Prostate gland (tissue), 2 donors: ENCODE results near the gene HNRNPF. TPM values are rescaled to one million over a fixed set of nuclear protein-coding genes. Genes with fewer than 3 reads are reported as not detected.

ENCODE experiments used
- DNase-seq: peaks from one replicate; pipeline ENCODE4 v3.0.0-alpha.2; 2019; ENCODE audit warnings: low spot score
- H3K27ac ChIP-seq, 2 donors: fragments of 200-600 bp; sonication (generic); 2 replicates each; pipeline ENCODE4 v1.5.1; 2017 to 2019
- H3K27me3 ChIP-seq: fragments of 200-600 bp; sonication (generic); replicated peaks from 2 replicates; pipeline ENCODE4 v1.5.1; 2019; ENCODE audit not compliant: insufficient read depth
- H3K36me3 ChIP-seq, 2 donors: fragments of 200-600 bp; sonication (generic); 1 replicate in 1 of 2; 2 replicates in 1 of 2; pipeline versions ENCODE4 v1.5.1 to v1.8.1; 2017 to 2019
- H3K4me1 ChIP-seq: fragments of 200-600 bp; sonication (generic); replicated peaks from 2 replicates; pipeline ENCODE4 v1.5.1; 2019
- H3K4me3 ChIP-seq, 2 donors: fragments of 200-600 bp; sonication (generic); 2 replicates each; pipeline ENCODE4 v1.5.1; 2017 to 2019
- H3K9me3 ChIP-seq: fragments of 200-600 bp; sonication (generic); 2 replicates; pipeline ENCODE4 v1.5.1; 2017
- POLR2A ChIP-seq: fragments of 450-650 bp; IDR thresholded peaks from one replicate; pipeline ENCODE4 v1.6.1; 2016; ENCODE audit warnings: antibody characterized with exemption, mild to moderate bottlenecking
- POLR2AphosphoS5 ChIP-seq: sonication (generic); formaldehyde crosslinking; IDR thresholded peaks from one replicate; pipeline ENCODE4 v1.6.1; 2017; ENCODE audit warnings: antibody characterized with exemption
- WGBS: methylation state at CpG from one replicate; pipeline ENCODE4 v1.1.5; 2018; 5-methylcytosine and 5-hydroxymethylcytosine counted together
- intact Hi-C: fragments of 100-400 bp; cut with DNase I; formaldehyde crosslinking; loops from one replicate; pipeline ENCODE4 v1.14.2; 2022
- total RNA-seq, 2 donors: library from RNA; depleted of rRNA; stranded (reverse); fragments of >200 nt; gene quantifications; one replicate each; pipeline ENCODE4 v1.1.0, GENCODE V29; 2016
- TF ChIP-seq, protein P1 (sequence below), 4 experiments: fragments of 200-600 bp in 2 of 4; fragments of 450-650 bp in 2 of 4; sonication (generic) in 2 of 4; IDR thresholded peaks; 1 replicate in 3 of 4; 2 replicates in 1 of 4; pipeline ENCODE4 v1.5.1; 2016 to 2019; ENCODE audit warnings: antibody characterized with exemption in 4 of 4, mild to moderate bottlenecking in 2 of 4, moderate library complexity in 2 of 4

HNRNPF gene
- total RNA-seq, 2 donors from 2014 or later: 175 to 199 TPM

DNA sequence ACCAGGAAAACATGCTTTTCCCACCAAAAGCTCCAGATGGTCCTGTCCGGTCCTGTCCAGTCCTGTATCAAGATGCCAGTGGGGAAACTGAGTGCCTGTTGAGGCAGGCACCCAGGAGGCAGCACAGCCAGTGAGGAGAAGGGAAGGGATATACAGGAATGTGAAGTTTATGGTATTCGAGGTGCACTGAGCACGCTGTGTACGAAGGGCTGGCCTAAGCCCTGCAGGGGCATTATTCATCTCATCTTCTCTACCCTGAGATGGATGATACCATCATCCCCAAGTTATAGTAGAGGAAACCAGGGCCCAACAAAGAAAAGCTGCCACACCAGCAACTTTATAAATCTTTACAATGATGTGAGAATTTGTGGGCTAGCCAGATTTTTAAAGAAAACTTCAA lies 61.0 kb downstream of the HNRNPF start:
- WGBS: 83% methylated on average over 4 of the region's 4 CpGs
- intact Hi-C loops: no loop called here
- H3K36me3 ChIP-seq: no peaks in the 10 kb centered on the region
- TF ChIP-seq POLR2AphosphoS5: no peak
- TF ChIP-seq, protein P1, sequence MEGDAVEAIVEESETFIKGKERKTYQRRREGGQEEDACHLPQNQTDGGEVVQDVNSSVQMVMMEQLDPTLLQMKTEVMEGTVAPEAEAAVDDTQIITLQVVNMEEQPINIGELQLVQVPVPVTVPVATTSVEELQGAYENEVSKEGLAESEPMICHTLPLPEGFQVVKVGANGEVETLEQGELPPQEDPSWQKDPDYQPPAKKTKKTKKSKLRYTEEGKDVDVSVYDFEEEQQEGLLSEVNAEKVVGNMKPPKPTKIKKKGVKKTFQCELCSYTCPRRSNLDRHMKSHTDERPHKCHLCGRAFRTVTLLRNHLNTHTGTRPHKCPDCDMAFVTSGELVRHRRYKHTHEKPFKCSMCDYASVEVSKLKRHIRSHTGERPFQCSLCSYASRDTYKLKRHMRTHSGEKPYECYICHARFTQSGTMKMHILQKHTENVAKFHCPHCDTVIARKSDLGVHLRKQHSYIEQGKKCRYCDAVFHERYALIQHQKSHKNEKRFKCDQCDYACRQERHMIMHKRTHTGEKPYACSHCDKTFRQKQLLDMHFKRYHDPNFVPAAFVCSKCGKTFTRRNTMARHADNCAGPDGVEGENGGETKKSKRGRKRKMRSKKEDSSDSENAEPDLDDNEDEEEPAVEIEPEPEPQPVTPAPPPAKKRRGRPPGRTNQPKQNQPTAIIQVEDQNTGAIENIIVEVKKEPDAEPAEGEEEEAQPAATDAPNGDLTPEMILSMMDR (IDR thresholded peaks at IDR 0.05): no peak
- no peaks in the 10 kb centered on the region for H3K9me3 ChIP-seq
- H3K27ac ChIP-seq: no peak overlapping the region
- H3K4me3 ChIP-seq: no peak overlapping the region
- H3K27me3 ChIP-seq: no peaks in the 10 kb centered on the region
- peaks cover 6% of the 10 kb centered on the region for H3K4me1 ChIP-seq
- no peak for DNase-seq

DNA sequence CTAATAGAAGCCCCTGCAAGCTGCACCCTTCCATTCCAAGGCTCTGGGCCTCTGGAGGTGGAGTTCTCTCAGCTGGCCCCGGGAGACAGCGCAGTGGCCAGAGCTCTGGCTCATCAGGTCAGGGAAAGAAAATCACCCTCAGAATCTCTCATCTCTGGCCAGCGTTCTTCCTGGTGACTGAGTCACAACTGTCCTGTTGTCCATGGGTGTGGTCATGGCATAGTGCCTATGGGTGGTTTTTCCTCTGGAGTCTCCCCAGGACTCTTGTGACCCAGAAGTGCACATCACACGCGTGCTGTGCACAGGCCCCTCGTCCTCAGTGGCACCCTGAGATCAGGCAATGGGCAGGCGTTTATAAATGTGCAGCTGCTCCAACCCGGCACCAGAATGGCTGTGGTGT lies 64.9 kb downstream of the HNRNPF start:
- Histone ChIP-seq H3K27me3 (no peaks in the 10 kb centered on the region), H3K4me3 (no peak overlapping the region), H3K36me3 (no peaks in the 10 kb centered on the region), H3K4me1 (no peaks in the 10 kb centered on the region), H3K9me3 (no peaks in the 10 kb centered on the region), H3K27ac (no peak overlapping the region)
- intact Hi-C loops: loop anchor here (5.0 kb wide), 1 partner anchor 47 kb away; no protein-coding TSS in a partner anchor
- DNase-seq: no peak
- 78% methylated on average over 8 of the region's 8 CpGs for WGBS
- TF ChIP-seq POLR2AphosphoS5 (no peak), POLR2A (no peak)
- TF ChIP-seq, protein P1 (IDR thresholded peaks at IDR 0.05): no peak

DNA sequence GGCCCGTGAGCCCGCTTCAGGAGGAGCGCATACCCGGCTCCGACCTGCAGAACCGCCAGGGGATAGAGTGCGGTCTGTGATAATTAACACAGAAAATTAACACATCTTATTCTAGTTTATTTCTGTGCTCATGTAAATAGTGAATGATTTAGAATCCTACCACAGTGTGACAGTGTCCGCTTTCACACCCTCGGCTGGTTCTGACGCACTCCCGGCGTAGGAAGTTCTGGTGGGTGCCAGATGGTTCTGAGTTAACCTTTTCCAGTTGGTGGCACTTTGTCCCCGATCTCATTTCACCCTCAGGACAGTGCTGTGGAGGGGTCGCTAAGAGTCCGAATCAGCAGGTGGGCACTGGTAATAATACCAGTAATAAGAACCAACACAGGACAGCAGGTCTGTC lies 65.9 kb downstream of the HNRNPF start:
- H3K9me3 ChIP-seq: no peaks in the 10 kb centered on the region
- TF ChIP-seq POLR2A: no peak
- 94% methylated on average over 15 of the region's 15 CpGs for WGBS
- DNase-seq: no peak
- intact Hi-C loops: loop anchor here (5.0 kb wide), 1 partner anchor 46 kb away; no protein-coding TSS in a partner anchor
- H3K4me3 ChIP-seq: no peak overlapping the region
- H3K4me1 ChIP-seq: no peaks in the 10 kb centered on the region
- no peak overlapping the region for H3K27ac ChIP-seq
- H3K27me3 ChIP-seq: no peaks in the 10 kb centered on the region
- H3K36me3 ChIP-seq: no peaks in the 10 kb centered on the region

DNA sequence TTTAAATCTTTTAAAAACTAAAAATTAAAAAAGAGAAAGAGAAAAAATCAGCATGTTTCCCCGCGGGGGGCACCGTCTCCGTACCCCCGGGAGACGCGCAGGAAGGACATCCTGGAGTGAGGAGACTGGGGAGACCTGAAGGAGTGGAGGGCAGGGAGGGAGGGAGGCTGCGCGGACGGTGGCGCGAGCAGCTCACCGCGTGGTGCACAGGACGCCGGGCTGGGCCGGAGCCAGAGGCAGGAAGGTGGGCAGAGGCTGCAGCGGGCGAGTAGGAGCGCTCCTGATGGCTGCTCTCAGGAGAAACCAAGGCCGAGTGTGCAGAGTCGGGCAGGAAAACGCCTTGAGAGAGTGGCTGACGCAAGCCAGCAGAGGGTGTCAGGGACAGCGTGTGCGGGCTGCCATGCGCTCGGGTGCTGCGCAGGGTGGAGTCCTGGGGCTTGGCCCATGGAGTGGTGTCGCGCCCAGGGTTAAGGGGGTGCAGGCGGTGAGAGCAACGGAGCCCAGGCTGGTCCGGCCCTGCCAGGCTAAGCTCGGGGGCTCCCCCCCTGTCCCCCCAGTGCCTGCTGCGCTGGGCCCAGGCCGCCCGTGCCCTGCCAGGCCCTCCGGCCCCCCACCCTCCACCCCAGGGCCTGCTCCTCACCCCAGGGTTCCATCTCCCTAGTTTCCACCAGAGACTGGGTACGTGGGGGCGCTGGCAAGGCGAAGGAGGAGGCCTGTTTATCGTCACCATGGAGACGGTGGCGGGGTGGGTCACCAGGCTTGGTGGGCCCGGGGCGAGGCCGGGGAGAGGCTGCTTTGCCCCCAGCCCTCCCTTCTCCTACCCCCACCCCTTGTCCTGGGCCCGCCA lies 66.5 kb downstream of the HNRNPF start:
- H3K9me3 ChIP-seq: no peaks in the 10 kb centered on the region
- no peaks in the 10 kb centered on the region for H3K4me1 ChIP-seq
- H3K36me3 ChIP-seq: no peaks in the 10 kb centered on the region
- 94% methylated on average over 45 of the region's 49 CpGs for WGBS
- intact Hi-C loops: loop anchor here (5.0 kb wide), 1 partner anchor 45 kb away; no protein-coding TSS in a partner anchor
- H3K27me3 ChIP-seq: no peaks in the 10 kb centered on the region
- no peak for DNase-seq
- TF ChIP-seq POLR2A: no peak
- TF ChIP-seq, protein P1 (IDR thresholded peaks at IDR 0.05): no peak
- TF ChIP-seq POLR2AphosphoS5: no peak
- no peak overlapping the region for H3K4me3 ChIP-seq
- no peak overlapping the region for H3K27ac ChIP-seq

DNA sequence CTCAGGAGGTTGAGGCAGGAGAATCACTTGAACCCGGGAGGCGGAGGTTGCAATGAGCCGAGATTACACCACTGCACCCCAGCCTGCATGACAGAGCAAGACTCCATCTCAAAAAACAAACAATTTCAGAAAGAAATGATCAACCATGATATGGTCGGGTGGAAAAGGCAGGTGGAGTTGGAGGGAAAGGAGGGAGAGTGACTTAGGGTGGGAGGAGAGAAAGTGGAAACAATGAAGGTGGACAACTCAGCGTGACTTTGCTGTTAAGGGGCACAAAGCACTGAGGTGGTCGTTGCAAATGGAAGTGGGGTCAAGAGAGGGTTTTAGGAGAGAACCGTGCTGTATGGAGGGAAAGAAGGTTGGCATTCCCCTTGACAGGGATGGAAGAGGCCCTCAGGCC lies 67.5 kb downstream of the HNRNPF start:
- Histone ChIP-seq H3K4me3 (no peak overlapping the region), H3K27me3 (no peaks in the 10 kb centered on the region), H3K36me3 (no peaks in the 10 kb centered on the region), H3K27ac (no peak overlapping the region), H3K9me3 (no peaks in the 10 kb centered on the region), H3K4me1 (no peaks in the 10 kb centered on the region)
- DNase-seq: no peak
- intact Hi-C loops: loop anchor here (5.0 kb wide), 1 partner anchor 44 kb away; no protein-coding TSS in a partner anchor
- no peak for TF ChIP-seq POLR2A
- TF ChIP-seq, protein P1 (IDR thresholded peaks at IDR 0.05): no peak
- no peak for TF ChIP-seq POLR2AphosphoS5
- WGBS: 86% methylated on average over 7 of the region's 7 CpGs
